ENCODE data around the gene MTMR3. TPM values are rescaled to one million over a fixed set of nuclear protein-coding genes. Genes with fewer than 3 reads are reported as not detected.

The MTMR3 gene
- polyA plus RNA-seq, 1 of the 3 experiments (the other 2 are of a cell fraction): 20.4 TPM

DNA sequence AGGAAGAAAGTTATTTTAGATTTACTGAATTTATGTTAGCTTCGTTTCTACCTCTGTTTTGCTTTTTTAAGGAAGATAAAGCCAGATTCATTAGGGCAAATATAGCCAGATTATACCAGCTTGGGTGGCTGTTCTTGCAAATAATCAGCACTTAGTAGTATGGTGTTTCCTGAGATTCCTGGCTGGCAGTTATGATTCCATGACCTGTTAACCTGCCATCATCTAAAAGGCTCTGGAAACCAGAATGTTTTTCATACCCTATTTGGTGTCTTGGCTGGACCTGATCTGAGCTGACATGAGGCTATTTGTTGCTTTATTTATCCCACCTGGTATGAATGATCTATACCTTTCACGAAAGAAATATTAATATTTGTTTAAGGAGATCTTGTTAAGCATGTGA is 114.5 kb downstream of the MTMR3 start:
- Histone ChIP-seq H3K9me2 (no peaks in the 10 kb centered on the region), H2AFZ (ENCODE audit: low read depth) (no peak overlapping the region), H3K4me3 (ENCODE audit: low read depth in 2 of 2, low read length in 1 of 2) (no peak overlapping the region), H3K4me2 (no peak overlapping the region), H3K9me3 (no peaks in the 10 kb centered on the region), H4K20me1 (ENCODE audit: insufficient read depth) (peaks cover 10% of the 10 kb centered on the region; the same call in 1 of the 2 replicates), H3K4me1 (ENCODE audit: control insufficient read depth in 1 of 2, insufficient read depth in 2 of 2, low read depth in 1 of 2, low read length in 1 of 2) (peaks cover 5 to 27% of the 10 kb centered on the region in 2 experiments), H3F3A (replicated peaks; ENCODE audit: insufficient read depth) (peaks cover 24% of the 10 kb centered on the region), H3K27ac (ENCODE audit: low read depth in 2 of 2, low read length in 1 of 2) (no peak overlapping the region; a peak in 1 of 4 replicates), H3K27me3 (ENCODE audit: insufficient read depth) (no peaks in the 10 kb centered on the region), H3K79me2 (ENCODE audit: insufficient read depth) (no peaks in the 10 kb centered on the region), H3K36me3 (replicated peaks in 1 of 2; ENCODE audit: control insufficient read depth in 1 of 2, insufficient read depth in 2 of 2, low read length in 1 of 2) (peaks cover 19 to 23% of the 10 kb centered on the region in 2 experiments), H3K9ac (no peak overlapping the region)
- POLR2A ChIA-PET: no interaction called here
- TF ChIP-seq TCF12 (IDR thresholded peaks at IDR 0.05) (no peak), GABPA (IDR thresholded peaks at IDR 0.05; ENCODE audit: low read depth) (no peak), GATA2 (CRISPR knock-in tag; IDR thresholded peaks at IDR 0.05) (no peak), FOXJ3 (CRISPR knock-in tag; IDR thresholded peaks at IDR 0.05) (no peak), RAD21 (IDR thresholded peaks at IDR 0.05; ENCODE audit: low read length) (no peak), SMC3 (IDR thresholded peaks at IDR 0.05; ENCODE audit: low read depth, low read length) (no peak), USF1 (IDR thresholded peaks at IDR 0.05; ENCODE audit: borderline replicate concordance, low read depth) (no peak), FOSL2 (IDR thresholded peaks at IDR 0.05; ENCODE audit: borderline replicate concordance, low read depth) (no peak), RFX5 (IDR thresholded peaks at IDR 0.05; ENCODE audit: low read length) (no peak), JUND (IDR thresholded peaks at IDR 0.05) (no peak), RCOR1 (IDR thresholded peaks at IDR 0.05; ENCODE audit: low read length) (no peak), ELF1 (IDR thresholded peaks at IDR 0.05) (no peak), FOXM1 (IDR thresholded peaks at IDR 0.05; ENCODE audit: low read depth) (no peak), PBX3 (IDR thresholded peaks at IDR 0.05) (no peak), EZH2phosphoT487 (IDR thresholded peaks at IDR 0.05; ENCODE audit: borderline replicate concordance, low read depth) (no peak)
- TF ChIP-seq, protein P1, sequence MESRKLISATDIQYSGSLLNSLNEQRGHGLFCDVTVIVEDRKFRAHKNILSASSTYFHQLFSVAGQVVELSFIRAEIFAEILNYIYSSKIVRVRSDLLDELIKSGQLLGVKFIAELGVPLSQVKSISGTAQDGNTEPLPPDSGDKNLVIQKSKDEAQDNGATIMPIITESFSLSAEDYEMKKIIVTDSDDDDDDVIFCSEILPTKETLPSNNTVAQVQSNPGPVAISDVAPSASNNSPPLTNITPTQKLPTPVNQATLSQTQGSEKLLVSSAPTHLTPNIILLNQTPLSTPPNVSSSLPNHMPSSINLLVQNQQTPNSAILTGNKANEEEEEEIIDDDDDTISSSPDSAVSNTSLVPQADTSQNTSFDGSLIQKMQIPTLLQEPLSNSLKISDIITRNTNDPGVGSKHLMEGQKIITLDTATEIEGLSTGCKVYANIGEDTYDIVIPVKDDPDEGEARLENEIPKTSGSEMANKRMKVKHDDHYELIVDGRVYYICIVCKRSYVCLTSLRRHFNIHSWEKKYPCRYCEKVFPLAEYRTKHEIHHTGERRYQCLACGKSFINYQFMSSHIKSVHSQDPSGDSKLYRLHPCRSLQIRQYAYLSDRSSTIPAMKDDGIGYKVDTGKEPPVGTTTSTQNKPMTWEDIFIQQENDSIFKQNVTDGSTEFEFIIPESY (IDR thresholded peaks at IDR 0.05; ENCODE audit: borderline replicate concordance, low read depth): no peak
- TF ChIP-seq, protein P2, sequence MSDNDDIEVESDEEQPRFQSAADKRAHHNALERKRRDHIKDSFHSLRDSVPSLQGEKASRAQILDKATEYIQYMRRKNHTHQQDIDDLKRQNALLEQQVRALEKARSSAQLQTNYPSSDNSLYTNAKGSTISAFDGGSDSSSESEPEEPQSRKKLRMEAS (IDR thresholded peaks at IDR 0.05; ENCODE audit: low read depth): no peak
- TF ChIP-seq, protein P3, sequence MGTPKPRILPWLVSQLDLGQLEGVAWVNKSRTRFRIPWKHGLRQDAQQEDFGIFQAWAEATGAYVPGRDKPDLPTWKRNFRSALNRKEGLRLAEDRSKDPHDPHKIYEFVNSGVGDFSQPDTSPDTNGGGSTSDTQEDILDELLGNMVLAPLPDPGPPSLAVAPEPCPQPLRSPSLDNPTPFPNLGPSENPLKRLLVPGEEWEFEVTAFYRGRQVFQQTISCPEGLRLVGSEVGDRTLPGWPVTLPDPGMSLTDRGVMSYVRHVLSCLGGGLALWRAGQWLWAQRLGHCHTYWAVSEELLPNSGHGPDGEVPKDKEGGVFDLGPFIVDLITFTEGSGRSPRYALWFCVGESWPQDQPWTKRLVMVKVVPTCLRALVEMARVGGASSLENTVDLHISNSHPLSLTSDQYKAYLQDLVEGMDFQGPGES (IDR thresholded peaks at IDR 0.05; ENCODE audit: low read depth, low read length): no peak
- WGBS (ENCODE audit: low lambda C conversion rate): 88% methylated on average over 2 of the region's 2 CpGs
- no peak for DNase-seq
- CTCF ChIA-PET: interaction anchor here (0.9 to 3.8 kb wide), 10 partner anchors 7 to 372 kb away, joined by 3 to 28 read pairs (median 4); no protein-coding TSS in a partner anchor
